GM23248 (cell line): ENCODE measurements around the gene HOXD1. TPM values are rescaled to one million over a fixed set of nuclear protein-coding genes. Genes with fewer than 3 reads are reported as not detected.
A peak's percentile ranks its signal among the peaks of the same experiment; 100 is the strongest.

Experiments
- DNase-seq: peaks from one replicate; pipeline ENCODE4 v3.0.0-alpha.2; 2015
- H2AFZ ChIP-seq: fragments of 200-600 bp; sonication (generic); 2 replicates; pipeline ENCODE4 v1.6.1; 2016; ENCODE audit warnings: antibody characterized with exemption
- H3F3A ChIP-seq: fragments of 200-600 bp; sonication (generic); 2 replicates; pipeline ENCODE4 v1.6.1; 2016; ENCODE audit warnings: mild to moderate bottlenecking, antibody characterized with exemption, mixed run types; ENCODE audit not compliant: insufficient read depth
- H3K27ac ChIP-seq: fragments of 200-600 bp; sonication (generic); 2 replicates; pipeline ENCODE4 v1.5.1; 2016; ENCODE audit warnings: mild to moderate bottlenecking
- H3K27me3 ChIP-seq: fragments of 200-600 bp; sonication (generic); replicated peaks from 2 replicates; pipeline ENCODE4 v1.6.1; 2016; ENCODE audit warnings: mild to moderate bottlenecking; ENCODE audit not compliant: insufficient read depth
- H3K36me3 ChIP-seq: fragments of 200-600 bp; sonication (generic); 2 replicates; pipeline ENCODE4 v1.6.1; 2016; ENCODE audit warnings: low read depth, mild to moderate bottlenecking
- H3K4me1 ChIP-seq: fragments of 200-600 bp; sonication (generic); 2 replicates; pipeline ENCODE4 v1.6.1; 2016; ENCODE audit warnings: mild to moderate bottlenecking; ENCODE audit not compliant: insufficient read depth
- H3K4me2 ChIP-seq: fragments of 200-600 bp; sonication (generic); one replicate; pipeline ENCODE4 v1.6.1; 2016; ENCODE audit warnings: mild to moderate bottlenecking; ENCODE audit not compliant: unreplicated experiment
- H3K4me3 ChIP-seq: fragments of 200-600 bp; sonication (generic); 2 replicates; pipeline ENCODE4 v1.5.1; 2016; ENCODE audit warnings: mild to moderate bottlenecking
- H3K79me2 ChIP-seq: fragments of 200-600 bp; sonication (generic); 2 replicates; pipeline ENCODE4 v1.6.1; 2016; ENCODE audit warnings: mild to moderate bottlenecking; ENCODE audit not compliant: insufficient read depth
- H3K9ac ChIP-seq: fragments of 200-600 bp; sonication (generic); 2 replicates; pipeline ENCODE4 v1.6.1; 2016; ENCODE audit warnings: mild to moderate bottlenecking
- H3K9me2 ChIP-seq: fragments of 200-600 bp; sonication (generic); 2 replicates; pipeline ENCODE4 v1.6.1; 2016; ENCODE audit warnings: mixed run types, mild to moderate bottlenecking, moderate library complexity; ENCODE audit not compliant: insufficient read depth
- H3K9me3 ChIP-seq: fragments of 200-600 bp; sonication (generic); one replicate; pipeline ENCODE4 v1.6.1; 2017; ENCODE audit warnings: low read depth
- H4K20me1 ChIP-seq: fragments of 200-600 bp; sonication (generic); 2 replicates; pipeline ENCODE4 v1.6.0; 2016; ENCODE audit not compliant: insufficient read depth
- EZH2 ChIP-seq: fragments of 200-600 bp; sonication (generic); IDR thresholded peaks from 2 replicates; pipeline ENCODE4 v1.6.1; 2018; ENCODE audit warnings: antibody characterized with exemption, mild to moderate bottlenecking; ENCODE audit not compliant: insufficient read depth, poor library complexity, severe bottlenecking
- EZH2phosphoT487 ChIP-seq: fragments of 200-600 bp; sonication (generic); IDR thresholded peaks from 2 replicates; pipeline ENCODE4 v1.6.1; 2018; ENCODE audit warnings: antibody characterized with exemption, moderate library complexity, mild to moderate bottlenecking, low read depth; ENCODE audit not compliant: insufficient read depth
- whole genome bisulfite sequencing, 2 experiments: methylation state at CpG; one replicate each; pipeline ENCODE4 v1.1.6; 2015 to 2017; ENCODE audit warnings: low lambda C conversion rate in 2 of 2, low coverage in 1 of 2; ENCODE audit errors: missing lambda C conversion rate in 2 of 2; 5-methylcytosine and 5-hydroxymethylcytosine counted together
- in situ Hi-C: fragments of 300-500 bp; cut with MboI; formaldehyde crosslinking; loops from 2 replicates; pipeline ENCODE4 v1.15.0; 2020
- polyA plus RNA-seq: library from polyadenylated mRNA; unstranded; fragments of >200 nt; fragmentation: Nextera tagmentation; extraction: Ambion mirVana; gene quantifications from 2 replicates; pipeline ENCODE4 v1.2.1, GENCODE V29; 2016
- total RNA-seq: library from RNA; depleted of rRNA; stranded (reverse); fragments of >200 nt; shearing (Covaris generic); gene quantifications from 2 replicates; pipeline ENCODE4 v1.2.3, GENCODE V29; 2014; rRNA removed

Gene HOXD1
- 0.13 and 0.43 TPM in 2 replicates for total RNA-seq
- polyA plus RNA-seq: 1.5 and 2.2 TPM in 2 replicates

DNA sequence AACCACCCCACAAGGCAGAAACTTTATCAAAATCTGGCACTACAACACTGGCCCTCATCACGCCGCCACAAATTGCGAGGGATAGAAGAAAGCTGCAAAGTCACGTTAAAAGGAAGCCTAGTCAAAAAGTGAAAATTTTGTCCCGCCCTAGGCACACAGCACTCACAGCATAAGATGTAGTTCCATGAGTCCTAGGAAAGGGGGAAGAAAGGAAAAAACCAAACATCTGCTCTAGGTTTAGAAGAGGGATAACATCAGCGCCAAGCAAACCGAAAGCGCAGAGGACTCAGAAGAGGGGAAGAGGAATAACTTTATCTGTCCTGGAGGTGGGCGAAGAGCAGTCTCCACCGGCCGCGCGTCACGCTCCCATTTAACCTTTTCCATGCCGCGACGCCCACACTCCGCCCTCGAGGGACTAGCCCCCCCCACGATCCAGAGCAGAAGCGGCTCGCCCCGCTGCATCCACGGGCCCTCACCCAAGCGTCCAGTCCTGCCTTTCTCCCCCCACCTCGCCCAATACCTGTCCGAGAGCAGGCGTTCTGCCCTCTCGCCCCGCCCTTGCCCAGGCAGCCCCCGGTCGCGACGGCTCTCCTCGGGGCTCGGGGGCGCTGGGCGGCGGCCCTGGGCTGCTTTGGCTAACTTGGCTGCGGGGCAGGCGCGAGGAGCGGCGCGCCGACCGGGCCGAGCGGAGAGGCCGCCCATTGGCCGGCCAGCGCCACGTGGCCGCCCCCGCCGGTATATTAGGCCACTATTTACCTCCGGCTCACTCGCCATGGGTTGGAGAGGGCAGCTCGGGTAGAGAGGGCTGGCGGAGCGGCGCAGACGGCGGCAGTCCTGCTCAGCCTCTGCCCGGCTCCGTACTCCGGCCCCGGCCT is at the start of gene HOXD1:
TSS of gene HOXD1 (plus strand) at position 770 of the 875 bp plus-strand sequence. CDS start 134 bp downstream, outside the sequence.
- TF ChIP-seq EZH2phosphoT487 (no peak), EZH2 (no peak)
- peak within 1 kb of the TSS; percentile 96 for H2AFZ ChIP-seq
- H3K79me2 ChIP-seq: peaks cover 9% of the 10 kb centered on the region; the same call in 1 of the 2 replicates
- H3F3A ChIP-seq: peaks cover 6% of the 10 kb centered on the region; the same call in 1 of the 2 replicates
- H4K20me1 ChIP-seq: no peaks in the 10 kb centered on the region
- in situ Hi-C loops: no loop called here
- 0 out of 2 replicates have a peak, but pooled peaks cover 5% of the 10 kb centered on the region for H3K4me1 ChIP-seq
- H3K9me2 ChIP-seq: no peaks in the 10 kb centered on the region
- 1% methylated on average over 50 to 65 of the region's 68 CpGs for WGBS, 2 experiments
- peak within 1 kb of the TSS; percentile 83 for H3K9ac ChIP-seq
- no peaks in the 10 kb centered on the region for H3K9me3 ChIP-seq
- H3K36me3 ChIP-seq: no peaks in the 10 kb centered on the region
- H3K4me2 ChIP-seq: peak within 1 kb of the TSS; percentile 87
- peak; percentile 84 for DNase-seq
- H3K27ac ChIP-seq: peak within 1 kb of the TSS; percentile 54
- H3K4me3 ChIP-seq: peak within 1 kb of the TSS; percentile 86
- no peaks in the 10 kb centered on the region for H3K27me3 ChIP-seq

DNA sequence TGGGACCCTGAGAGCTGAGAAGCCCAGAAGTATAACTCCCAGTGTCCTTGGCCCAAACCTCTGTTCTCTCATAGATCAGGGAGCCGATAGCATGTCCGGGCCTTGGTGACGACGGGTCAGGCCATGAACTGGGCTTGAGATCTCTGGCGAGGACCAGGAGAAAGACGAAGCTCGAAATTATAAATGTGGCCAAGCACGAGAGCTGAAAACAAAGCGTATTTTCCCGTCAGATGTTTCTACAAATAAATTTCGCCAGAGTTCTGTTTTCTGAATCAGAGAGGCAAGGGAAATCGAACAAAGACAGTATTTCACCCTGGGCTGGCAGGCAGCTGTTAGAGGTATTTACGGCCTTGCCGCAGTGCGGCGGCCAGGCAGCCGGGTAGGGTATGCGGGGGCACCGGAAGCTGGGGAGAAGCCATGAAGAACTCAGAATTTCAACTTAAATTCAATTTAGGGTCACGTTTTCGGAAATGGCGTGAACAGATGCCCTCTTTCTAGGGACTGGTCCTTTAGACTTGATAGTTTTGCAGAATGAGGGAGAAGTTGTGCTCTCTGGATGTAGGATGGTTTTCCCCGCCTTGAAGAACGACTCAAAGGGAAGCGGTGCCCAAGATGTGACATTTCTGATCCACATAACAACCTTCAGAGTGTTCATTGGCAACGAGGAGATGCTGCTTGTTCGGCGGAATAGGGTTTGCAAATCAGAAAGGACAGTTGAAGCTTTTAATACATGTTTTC is 49.4 kb upstream of the HOXD1 start:
- Histone ChIP-seq H3K4me3 (peak overlapping the region; percentile 85), H2AFZ (peak overlapping the region; percentile 64), H3K9me3 (no peaks in the 10 kb centered on the region), H3K4me2 (peak overlapping the region; percentile 93), H3K27ac (peak overlapping the region; percentile 96), H3K79me2 (peaks cover 98% of the 10 kb centered on the region), H3F3A (peaks cover 40% of the 10 kb centered on the region), H3K27me3 (no peaks in the 10 kb centered on the region), H3K9me2 (no peaks in the 10 kb centered on the region), H3K4me1 (peaks cover 36% of the 10 kb centered on the region), H3K36me3 (no peaks in the 10 kb centered on the region), H3K9ac (peak overlapping the region; percentile 97), H4K20me1 (no peaks in the 10 kb centered on the region)
- in situ Hi-C loops: no loop called here
- WGBS, 2 experiments: 4% methylated on average over 28 of the region's 28 CpGs
- TF ChIP-seq EZH2 (no peak), EZH2phosphoT487 (no peak)
- peak; percentile 68 for DNase-seq

DNA sequence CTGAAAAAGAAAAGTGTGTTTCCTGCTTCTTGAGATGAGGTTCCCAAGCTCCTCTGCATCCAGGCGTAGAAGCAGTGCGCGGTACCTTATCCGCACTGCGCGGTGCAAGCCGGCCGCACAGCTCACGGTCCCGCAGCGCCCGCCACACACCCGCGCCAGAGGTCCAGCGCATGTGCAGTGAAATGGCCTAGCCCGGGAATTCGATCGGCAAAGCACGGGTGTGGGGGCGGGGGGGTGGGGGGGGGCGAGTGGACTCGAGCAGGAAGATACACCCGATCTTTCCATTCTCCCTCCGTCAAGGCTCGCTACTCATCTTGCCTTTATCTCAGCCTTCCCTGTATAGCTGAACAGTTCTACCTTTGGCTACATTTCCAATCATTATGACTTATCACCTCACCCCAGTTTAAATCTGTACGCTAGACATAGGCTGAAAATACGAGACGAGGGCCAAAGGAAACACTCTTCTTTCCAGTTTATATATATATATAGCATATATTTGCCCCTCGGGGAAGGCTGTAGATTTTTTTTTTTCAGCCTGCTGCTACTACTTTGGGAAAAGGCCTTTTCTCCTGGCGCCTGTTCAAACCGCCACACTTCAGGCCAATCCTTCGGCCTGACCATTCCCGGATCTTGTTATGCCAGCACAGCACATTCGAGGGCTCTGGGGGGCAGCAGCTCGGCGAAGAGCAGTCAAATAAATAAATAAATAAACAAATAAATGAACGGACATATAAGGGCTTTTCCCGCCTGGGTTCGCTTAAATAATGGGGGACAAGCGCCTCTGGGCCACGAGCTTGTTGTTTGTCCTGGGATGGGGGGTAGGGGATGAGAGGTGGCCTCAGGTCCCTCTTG is 48.6 kb upstream of the HOXD1 start:
- H3K9me2 ChIP-seq: no peaks in the 10 kb centered on the region
- peak overlapping the region; percentile 85 for H3K4me3 ChIP-seq
- H3K9ac ChIP-seq: peak overlapping the region; percentile 97
- in situ Hi-C loops: loop anchor here (5.0 to 10.0 kb wide), 2 partner anchors 315 to 407 kb away; no protein-coding TSS in a partner anchor
- H3K36me3 ChIP-seq: no peaks in the 10 kb centered on the region
- H3K4me2 ChIP-seq: peak overlapping the region; percentile 93
- TF ChIP-seq EZH2phosphoT487 (no peak), EZH2 (no peak)
- H3F3A ChIP-seq: peaks cover 32% of the 10 kb centered on the region
- H4K20me1 ChIP-seq: no peaks in the 10 kb centered on the region
- H3K9me3 ChIP-seq: no peaks in the 10 kb centered on the region
- peaks cover 30% of the 10 kb centered on the region for H3K4me1 ChIP-seq
- peak; percentile 77 for DNase-seq
- H3K79me2 ChIP-seq: peaks cover 98% of the 10 kb centered on the region
- peak overlapping the region; percentile 96 for H3K27ac ChIP-seq
- WGBS, 2 experiments: 3 to 4% methylated on average over 35 to 41 of the region's 41 CpGs
- no peaks in the 10 kb centered on the region for H3K27me3 ChIP-seq
- H2AFZ ChIP-seq: peak overlapping the region; percentile 67
